Measurements from ENCODE around the gene RBL2. TPM values are rescaled to one million over a fixed set of nuclear protein-coding genes. Genes with fewer than 3 reads are reported as not detected.

Gene RBL2
- total RNA-seq, 1 donor from 2014 or later, result 44.1 TPM

DNA sequence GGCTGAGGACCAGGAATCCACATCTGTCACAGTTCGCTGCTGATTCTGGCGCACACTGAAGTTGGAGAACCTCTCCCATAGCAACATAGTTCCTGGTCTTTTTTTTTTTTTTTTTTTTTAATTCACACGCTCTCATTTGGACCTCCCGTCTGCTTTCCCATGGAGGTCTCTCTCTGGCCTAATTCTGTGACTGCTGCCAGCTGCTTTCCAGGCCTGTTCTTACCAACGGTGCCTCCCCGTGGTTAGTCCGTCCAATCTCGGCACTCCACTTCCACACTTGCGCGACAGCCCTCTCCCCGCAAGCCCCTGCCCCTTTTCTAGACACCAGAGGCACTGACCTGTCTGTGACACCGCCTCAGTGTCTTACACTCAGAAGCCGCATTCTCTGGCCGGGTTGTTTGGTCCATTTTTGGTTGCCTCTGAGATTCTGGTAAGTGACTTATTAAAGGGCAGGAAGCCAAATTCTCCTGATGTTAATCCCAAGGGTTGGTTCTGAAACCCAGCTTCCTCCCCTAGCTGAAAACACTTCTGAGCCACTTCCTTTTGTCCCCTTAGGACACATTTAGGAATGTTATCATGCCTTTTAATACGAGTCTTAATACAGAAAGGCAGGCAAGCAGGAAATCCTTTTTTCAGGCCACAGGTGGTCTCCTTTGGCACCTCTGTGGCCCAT is 69.9 kb downstream of the RBL2 start:
- peaks cover 10% of the 10 kb centered on the region for H3K9me3 Mint-ChIP-seq (ENCODE audit: unreplicated experiment)
- H3K27me3 Mint-ChIP-seq (ENCODE audit: unreplicated experiment), result peaks cover 12% of the 10 kb centered on the region
- H3K36me3 Mint-ChIP-seq (ENCODE audit: unreplicated experiment), result no peaks in the 10 kb centered on the region
- DNase-seq, result peak; percentile 46
- TF ChIP-seq, protein P1, sequence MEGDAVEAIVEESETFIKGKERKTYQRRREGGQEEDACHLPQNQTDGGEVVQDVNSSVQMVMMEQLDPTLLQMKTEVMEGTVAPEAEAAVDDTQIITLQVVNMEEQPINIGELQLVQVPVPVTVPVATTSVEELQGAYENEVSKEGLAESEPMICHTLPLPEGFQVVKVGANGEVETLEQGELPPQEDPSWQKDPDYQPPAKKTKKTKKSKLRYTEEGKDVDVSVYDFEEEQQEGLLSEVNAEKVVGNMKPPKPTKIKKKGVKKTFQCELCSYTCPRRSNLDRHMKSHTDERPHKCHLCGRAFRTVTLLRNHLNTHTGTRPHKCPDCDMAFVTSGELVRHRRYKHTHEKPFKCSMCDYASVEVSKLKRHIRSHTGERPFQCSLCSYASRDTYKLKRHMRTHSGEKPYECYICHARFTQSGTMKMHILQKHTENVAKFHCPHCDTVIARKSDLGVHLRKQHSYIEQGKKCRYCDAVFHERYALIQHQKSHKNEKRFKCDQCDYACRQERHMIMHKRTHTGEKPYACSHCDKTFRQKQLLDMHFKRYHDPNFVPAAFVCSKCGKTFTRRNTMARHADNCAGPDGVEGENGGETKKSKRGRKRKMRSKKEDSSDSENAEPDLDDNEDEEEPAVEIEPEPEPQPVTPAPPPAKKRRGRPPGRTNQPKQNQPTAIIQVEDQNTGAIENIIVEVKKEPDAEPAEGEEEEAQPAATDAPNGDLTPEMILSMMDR (IDR thresholded peaks at IDR 0.05; ENCODE audit: partially characterized antibody, unreplicated experiment), result no peak
- peaks cover 22% of the 10 kb centered on the region for H3K4me1 Mint-ChIP-seq (ENCODE audit: low read depth, unreplicated experiment)
- H3K27ac Mint-ChIP-seq (ENCODE audit: unreplicated experiment), result peak overlapping the region; percentile 99
- H3K4me3 Mint-ChIP-seq (ENCODE audit: unreplicated experiment), result peak overlapping the region; percentile 96

DNA sequence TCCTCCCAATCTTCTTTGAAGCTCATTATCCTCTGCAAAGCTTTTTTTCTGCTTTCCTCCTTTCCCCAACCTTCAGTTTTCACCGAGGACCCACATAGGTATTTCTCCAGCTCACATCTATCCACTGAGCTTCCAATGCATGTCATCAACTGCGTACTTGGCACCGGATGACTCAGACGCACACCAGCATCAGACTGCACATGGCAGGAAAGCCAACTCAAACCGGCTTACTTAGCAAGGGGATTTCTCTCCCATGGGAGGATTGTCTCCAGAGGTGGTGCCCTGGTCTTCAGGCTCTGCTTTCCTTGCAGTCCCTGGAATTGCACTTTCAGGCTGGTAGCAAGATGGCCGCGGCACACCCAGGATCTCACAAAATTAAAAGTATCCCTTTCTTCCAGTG is 70.4 kb downstream of the RBL2 start:
- TF ChIP-seq, protein P1 (IDR thresholded peaks at IDR 0.05; ENCODE audit: partially characterized antibody, unreplicated experiment), result no peak
- Mint-ChIP-seq H3K9me3 (ENCODE audit: unreplicated experiment) (peaks cover 10% of the 10 kb centered on the region), H3K27ac (ENCODE audit: unreplicated experiment) (peak overlapping the region; percentile 99), H3K36me3 (ENCODE audit: unreplicated experiment) (no peaks in the 10 kb centered on the region), H3K4me1 (ENCODE audit: low read depth, unreplicated experiment) (peaks cover 22% of the 10 kb centered on the region), H3K27me3 (ENCODE audit: unreplicated experiment) (peaks cover 12% of the 10 kb centered on the region), H3K4me3 (ENCODE audit: unreplicated experiment) (peak overlapping the region; percentile 96)
- DNase-seq, result no peak

GRCh38 chr16:53506254-53506653 is 72.0 kb downstream of the RBL2 start:
- Mint-ChIP-seq H3K4me3 (ENCODE audit: unreplicated experiment) (no peak overlapping the region), H3K27ac (ENCODE audit: unreplicated experiment) (no peak overlapping the region), H3K9me3 (ENCODE audit: unreplicated experiment) (peaks cover 10% of the 10 kb centered on the region), H3K27me3 (ENCODE audit: unreplicated experiment) (peaks cover 12% of the 10 kb centered on the region), H3K4me1 (ENCODE audit: low read depth, unreplicated experiment) (peaks cover 28% of the 10 kb centered on the region), H3K36me3 (ENCODE audit: unreplicated experiment) (no peaks in the 10 kb centered on the region)
- TF ChIP-seq, protein P1 (IDR thresholded peaks at IDR 0.05; ENCODE audit: partially characterized antibody, unreplicated experiment), result no peak
- DNase-seq, result no peak

- H3K4me1 Mint-ChIP-seq (ENCODE audit: low read depth, unreplicated experiment), result peaks cover 21% of the 10 kb centered on the region
- peaks cover 3% of the 10 kb centered on the region for H3K36me3 Mint-ChIP-seq (ENCODE audit: unreplicated experiment)
- DNase-seq, result no peak
- TF ChIP-seq, protein P1 (IDR thresholded peaks at IDR 0.05; ENCODE audit: partially characterized antibody, unreplicated experiment), result no peak
- H3K4me3 Mint-ChIP-seq (ENCODE audit: unreplicated experiment), result no peak overlapping the region
- H3K9me3 Mint-ChIP-seq (ENCODE audit: unreplicated experiment), result peaks cover 11% of the 10 kb centered on the region
- H3K27me3 Mint-ChIP-seq (ENCODE audit: unreplicated experiment), result peaks cover 10% of the 10 kb centered on the region
- H3K27ac Mint-ChIP-seq (ENCODE audit: unreplicated experiment), result no peak overlapping the region
Measured at GRCh38 chr16:53507464-53508179, 73.4 kb downstream of the RBL2 start.

All from glutamatergic neuron (in vitro differentiated cells).